GM19193 (cell line): Measurements from ENCODE around the gene PCDHGA2.
"Not testable (repeated sequence)": the region's sequence is repeated elsewhere in the genome, so short reads cannot be mapped to it uniquely, and the experiment has no call there.

Source experiments
- POLR2A ChIP-seq: IDR thresholded peaks from 4 replicates; pipeline ENCODE4 v1.6.1; 2011; ENCODE audit not compliant: insufficient read depth, insufficient read length; ENCODE audit errors: extremely low read depth

Gene PCDHGA2

DNA sequence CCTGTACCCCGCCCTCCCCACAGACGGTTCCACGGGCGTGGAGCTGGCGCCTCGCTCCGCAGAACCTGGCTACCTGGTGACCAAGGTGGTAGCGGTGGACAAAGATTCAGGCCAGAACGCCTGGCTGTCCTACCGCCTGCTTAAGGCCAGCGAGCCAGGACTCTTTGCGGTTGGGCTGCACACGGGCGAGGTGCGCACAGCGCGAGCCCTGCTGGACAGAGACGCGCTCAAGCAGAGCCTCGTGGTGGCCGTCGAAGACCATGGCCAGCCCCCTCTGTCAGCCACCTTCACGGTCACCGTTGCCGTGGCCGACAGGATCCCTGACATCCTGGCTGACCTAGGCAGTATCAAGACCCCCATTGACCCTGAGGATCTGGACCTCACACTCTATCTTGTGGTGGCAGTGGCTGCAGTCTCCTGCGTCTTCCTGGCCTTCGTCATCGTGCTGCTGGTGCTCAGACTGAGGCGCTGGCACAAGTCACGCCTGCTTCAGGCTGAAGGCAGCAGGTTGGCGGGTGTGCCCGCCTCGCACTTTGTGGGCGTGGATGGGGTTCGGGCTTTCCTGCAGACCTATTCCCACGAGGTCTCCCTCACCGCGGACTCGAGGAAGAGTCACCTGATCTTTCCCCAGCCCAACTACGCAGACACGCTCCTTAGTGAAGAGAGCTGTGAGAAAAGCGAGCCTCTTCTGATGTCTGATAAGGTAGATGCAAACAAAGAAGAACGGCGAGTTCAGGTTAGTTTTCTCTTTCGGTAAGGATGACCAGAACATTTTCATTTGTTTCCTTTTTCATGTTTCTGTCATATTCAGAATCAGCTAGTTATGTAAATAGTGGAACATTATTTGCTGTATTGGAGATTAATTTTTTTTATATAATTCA is 27.7 kb downstream of the PCDHGA2 start:
- no peak for TF ChIP-seq POLR2A

DNA sequence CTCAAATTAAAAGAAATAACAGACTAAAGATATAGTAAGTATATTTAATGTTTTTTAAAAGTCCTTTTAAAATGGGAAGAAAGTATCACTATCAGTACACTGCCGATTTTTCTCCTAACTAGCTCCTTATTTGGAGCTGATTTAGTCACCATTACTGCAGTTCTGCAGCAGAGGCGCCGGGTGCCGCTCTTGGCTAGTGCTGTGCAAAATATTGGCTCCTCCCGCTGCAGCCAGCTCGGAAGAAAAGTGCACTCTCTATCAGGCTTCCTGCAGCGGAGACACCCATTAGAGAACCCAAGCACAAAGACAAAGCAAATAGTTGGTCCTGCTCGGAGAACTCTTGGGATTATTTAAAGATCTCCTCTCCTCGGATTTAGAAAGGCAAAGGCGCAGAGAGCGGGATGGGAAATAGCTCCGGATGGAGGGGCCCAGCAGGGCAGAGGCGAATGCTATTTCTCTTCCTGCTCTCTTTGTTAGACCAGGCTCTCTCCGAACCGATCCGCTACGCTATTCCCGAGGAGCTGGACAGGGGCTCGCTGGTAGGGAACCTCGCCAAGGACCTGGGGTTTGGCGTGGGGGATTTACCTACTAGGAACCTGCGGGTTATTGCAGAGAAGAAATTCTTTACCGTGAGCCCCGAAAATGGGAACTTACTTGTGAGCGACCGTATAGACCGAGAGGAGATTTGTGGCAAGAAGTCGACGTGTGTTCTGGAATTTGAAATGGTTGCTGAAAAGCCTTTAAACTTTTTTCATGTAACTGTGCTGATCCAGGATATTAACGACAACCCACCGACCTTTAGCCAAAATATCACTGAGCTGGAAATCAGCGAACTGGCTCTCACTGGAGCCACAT is 31.7 kb downstream of the PCDHGA2 start, which contains the start of gene PCDHGB3:
TSS of gene PCDHGB3 (plus strand) at position 249 of the 855 bp plus-strand sequence. CDS start at position 402, 153 bp downstream.
- no peak for TF ChIP-seq POLR2A

DNA sequence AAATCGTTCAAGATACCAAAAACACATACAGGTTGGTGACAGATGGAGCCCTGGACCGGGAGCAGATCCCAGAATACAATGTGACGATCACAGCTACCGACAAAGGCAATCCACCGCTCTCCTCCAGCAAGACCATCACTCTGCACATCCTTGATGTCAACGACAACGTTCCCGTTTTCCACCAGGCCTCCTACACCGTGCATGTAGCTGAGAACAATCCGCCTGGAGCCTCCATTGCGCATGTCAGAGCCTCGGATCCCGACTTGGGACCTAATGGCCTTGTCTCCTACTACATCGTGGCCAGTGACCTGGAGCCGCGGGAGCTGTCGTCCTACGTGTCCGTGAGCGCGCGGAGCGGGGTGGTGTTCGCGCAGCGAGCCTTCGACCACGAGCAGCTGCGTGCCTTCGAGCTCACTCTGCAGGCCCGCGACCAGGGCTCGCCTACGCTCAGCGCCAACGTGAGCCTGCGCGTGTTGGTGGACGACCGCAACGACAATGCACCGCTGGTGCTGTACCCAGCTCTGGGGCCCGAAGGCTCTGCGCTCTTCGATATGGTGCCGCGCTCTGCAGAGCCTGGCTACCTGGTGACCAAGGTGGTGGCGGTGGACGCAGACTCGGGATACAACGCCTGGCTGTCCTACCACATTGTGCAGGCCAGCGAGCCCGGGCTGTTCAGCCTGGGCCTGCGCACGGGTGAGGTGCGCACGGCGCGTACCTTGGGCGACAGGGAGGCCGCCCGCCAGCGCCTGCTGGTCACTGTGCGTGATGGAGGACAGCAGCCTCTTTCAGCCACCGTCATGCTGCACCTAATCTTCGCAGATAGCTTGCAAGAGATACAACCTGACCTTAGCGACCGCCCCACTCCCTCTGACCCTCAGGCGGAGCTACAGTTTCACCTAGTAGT is 33.3 kb downstream of the PCDHGA2 start:
- no peak for TF ChIP-seq POLR2A

DNA sequence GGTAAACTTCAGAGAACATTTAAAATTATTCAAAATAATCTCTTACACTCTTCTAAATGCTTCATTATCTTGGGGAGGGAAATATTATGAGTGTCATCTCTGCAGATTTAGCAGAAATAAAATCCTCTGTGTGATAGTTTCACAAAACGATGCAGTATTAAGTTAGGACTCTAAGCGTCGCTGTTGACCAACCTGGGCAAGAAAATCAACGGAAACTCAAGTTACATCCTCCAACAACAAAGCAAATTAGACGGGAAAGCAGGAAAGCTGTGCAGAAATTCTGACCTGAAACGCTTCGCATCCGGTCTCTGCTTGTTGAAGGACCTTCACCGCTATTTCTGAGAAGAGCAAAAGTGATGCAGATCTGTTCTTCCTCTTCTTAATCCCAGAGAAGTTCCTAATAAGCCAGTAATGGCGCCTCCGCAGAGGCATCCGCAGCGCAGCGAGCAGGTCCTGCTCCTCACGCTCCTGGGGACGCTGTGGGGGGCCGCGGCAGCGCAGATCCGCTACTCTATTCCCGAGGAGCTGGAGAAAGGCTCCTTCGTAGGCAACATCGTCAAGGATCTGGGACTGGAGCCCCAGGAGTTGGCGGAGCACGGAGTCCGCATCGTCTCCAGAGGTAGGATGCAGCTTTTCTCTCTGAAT is 35.2 kb downstream of the PCDHGA2 start, which contains the start of gene PCDHGA6:
TSS of gene PCDHGA6 (plus strand) at position 219 of the 645 bp plus-strand sequence. CDS start at position 412, 193 bp downstream.
- no peak for TF ChIP-seq POLR2A

DNA sequence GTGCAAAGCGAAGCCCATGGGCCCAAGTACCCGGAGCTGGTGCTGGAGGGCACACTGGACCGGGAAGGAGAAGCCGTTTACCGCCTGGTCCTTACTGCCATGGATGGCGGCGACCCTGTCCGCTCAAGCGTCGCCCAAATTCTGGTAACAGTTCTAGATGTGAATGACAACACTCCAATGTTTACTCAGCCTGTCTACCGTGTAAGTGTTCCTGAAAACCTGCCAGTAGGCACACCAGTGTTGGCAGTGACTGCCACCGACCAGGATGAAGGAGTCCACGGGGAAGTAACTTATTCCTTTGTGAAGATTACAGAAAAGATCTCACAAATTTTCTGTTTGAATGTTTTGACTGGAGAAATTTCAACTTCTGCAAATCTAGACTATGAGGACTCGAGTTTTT is 36.1 kb downstream of the PCDHGA2 start:
- no peak for TF ChIP-seq POLR2A

DNA sequence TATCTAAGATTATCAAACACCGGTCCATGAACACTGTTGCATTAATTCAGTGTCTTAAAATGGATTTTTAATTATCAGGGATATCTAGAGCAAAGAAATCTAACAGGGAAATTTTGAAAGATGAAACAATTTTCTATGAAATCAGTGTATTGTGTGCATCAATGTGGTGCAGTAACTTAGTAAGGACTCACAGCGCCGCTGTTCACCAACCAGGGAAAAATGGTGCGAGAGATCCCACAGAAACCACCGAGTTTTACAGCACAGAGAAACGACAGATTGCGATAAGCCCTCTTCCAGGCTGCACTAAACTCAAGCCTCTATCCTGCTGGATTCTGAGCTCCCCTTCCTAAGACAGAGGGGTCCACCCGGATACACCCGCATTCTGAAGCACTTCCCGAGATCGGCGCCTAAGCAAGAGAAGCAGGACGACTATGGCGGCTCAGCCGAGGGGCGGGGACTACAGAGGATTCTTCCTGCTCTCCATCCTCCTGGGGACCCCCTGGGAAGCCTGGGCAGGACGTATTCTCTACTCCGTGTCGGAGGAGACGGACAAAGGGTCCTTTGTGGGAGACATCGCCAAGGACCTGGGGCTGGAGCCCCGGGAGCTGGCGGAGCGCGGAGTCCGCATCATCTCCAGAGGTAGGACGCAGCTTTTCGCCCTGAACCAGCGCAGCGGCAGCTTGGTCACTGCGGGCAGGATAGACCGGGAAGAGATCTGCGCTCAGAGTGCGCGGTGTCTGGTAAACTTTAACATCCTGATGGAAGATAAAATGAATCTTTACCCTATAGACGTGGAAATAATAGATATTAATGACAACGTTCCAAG is 44.1 kb downstream of the PCDHGA2 start, which contains the start of gene PCDHGA7:
TSS of gene PCDHGA7 (plus strand) at position 274 of the 826 bp plus-strand sequence. CDS start at position 432, 158 bp downstream.
- TF ChIP-seq POLR2A, result no peak

DNA sequence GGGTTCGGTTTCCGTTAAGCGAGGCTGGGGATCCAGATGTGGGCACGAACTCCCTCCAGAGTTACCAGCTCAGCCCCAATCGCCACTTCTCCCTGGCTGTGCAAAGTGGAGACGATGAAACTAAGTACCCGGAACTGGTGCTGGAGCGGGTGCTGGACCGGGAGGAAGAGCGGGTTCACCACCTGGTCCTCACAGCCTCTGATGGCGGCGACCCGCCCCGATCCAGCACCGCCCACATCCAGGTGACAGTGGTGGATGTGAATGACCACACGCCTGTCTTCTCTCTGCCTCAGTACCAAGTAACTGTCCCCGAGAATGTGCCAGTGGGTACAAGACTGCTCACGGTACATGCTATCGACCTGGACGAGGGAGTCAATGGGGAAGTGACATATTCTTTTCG is 44.8 kb downstream of the PCDHGA2 start:
- TF ChIP-seq POLR2A, result no peak

DNA sequence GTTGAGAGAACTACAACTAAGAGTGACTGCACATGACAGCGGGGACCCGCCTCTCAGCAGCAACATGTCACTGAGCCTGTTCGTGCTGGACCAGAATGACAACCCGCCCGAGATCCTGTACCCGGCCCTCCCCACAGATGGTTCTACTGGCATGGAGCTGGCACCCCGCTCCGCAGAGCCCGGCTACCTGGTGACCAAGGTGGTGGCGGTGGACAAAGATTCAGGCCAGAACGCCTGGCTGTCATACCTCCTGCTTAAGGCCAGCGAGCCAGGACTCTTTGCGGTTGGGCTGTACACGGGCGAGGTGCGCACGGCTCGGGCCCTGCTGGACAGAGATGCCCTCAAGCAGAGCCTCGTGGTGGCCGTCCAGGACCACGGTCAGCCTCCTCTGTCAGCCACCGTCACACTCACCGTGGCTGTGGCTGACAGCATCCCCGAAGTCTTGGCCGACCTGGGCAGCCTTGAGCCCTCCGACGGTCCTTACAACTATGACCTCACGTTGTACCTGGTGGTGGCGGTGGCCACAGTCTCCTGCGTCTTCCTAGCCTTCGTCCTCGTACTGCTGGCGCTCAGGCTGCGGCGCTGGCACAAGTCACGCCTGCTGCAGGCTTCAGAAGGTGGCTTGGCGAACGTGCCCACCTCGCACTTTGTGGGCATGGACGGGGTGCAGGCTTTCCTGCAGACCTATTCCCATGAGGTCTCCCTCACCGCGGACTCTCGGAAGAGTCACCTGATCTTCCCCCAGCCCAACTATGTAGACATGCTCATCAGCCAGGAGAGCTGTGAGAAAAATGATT is 46.1 kb downstream of the PCDHGA2 start:
- no peak for TF ChIP-seq POLR2A

DNA sequence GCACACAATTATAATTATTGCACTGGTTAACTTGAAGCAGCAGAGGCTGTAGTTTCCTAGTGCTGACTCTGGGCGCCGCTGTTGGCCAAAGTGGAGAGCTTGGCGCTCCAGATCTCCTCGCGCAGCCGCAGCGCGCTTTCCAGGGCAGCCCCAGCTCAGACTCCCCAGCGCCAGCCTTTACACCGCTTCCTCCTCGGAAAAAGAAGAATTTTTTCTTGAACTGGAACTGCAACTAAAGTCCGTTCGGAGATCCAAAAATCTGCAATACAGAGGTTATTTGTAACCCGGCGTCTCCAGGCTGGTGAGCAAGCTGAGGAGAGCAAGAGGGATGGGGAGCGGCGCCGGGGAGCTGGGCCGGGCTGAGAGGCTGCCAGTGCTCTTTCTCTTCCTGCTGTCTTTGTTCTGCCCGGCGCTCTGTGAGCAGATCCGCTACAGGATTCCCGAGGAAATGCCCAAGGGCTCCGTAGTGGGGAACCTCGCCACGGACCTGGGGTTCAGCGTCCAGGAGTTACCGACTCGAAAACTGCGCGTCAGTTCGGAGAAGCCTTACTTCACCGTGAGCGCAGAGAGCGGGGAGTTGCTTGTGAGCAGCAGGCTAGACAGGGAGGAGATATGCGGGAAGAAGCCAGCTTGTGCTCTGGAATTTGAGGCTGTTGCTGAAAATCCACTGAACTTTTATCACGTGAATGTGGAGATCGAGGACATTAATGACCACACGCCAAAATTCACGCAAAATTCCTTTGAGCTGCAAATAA is 49.2 kb downstream of the PCDHGA2 start, which contains the start of gene PCDHGB4:
TSS of gene PCDHGB4 (plus strand) at position 142 of the 755 bp plus-strand sequence. CDS start at position 329, 187 bp downstream.
- not testable (repeated sequence) for TF ChIP-seq POLR2A

DNA sequence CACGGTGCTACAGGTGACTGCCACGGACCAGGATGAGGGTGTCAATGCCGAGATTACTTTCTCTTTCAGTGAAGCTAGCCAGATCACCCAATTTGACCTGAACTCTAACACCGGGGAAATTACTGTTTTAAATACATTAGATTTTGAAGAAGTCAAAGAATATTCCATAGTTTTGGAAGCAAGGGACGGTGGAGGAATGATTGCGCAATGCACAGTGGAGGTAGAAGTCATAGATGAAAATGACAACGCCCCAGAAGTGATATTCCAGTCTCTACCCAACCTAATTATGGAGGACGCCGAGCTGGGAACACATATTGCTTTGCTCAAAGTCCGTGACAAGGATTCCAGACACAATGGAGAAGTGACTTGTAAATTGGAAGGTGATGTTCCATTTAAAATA is 50.1 kb downstream of the PCDHGA2 start:
- TF ChIP-seq POLR2A, result no peak
